K562 (cell line): ENCODE results near the gene NUP160. TPM values are rescaled to one million over a fixed set of nuclear protein-coding genes. Genes with fewer than 3 reads are reported as not detected.

ENCODE experiments used
- ATAC-seq: fragments of 200-7000 bp; cut with Tn5 transposase; 3 replicates; pipeline ENCODE4 v1.9.1; 2020; ENCODE audit warnings: moderate library complexity
- BruUV-seq: library from RNA; stranded (reverse); fragments of 400-500 nt; replicated peaks from 2 replicates; lab custom pipeline; 2021; lab: Mats Ljungman, UMichigan
- CTCF ChIA-PET: fragments of 300-600 bp; formaldehyde crosslinking; extraction: SDS; loops from one replicate; lab custom pipeline; 2021; ENCODE audit warnings: low intra/inter-chr PET ratio; lab: Yijun Ruan, JAX
- POLR2A ChIA-PET: fragments of 300-600, 350-650 bp; sonication (Branson Sonifier 250); formaldehyde crosslinking; extraction: SDS; loops from one replicate; lab custom pipeline; 2021; ENCODE audit warnings: antibody characterized with exemption, inconsistent platforms; lab: Yijun Ruan, JAX
- DNase-seq, 4 experiments: peaks; one replicate each; pipeline versions ENCODE4 v3.0.0 to v3.0.0-alpha.2; 2011 to 2018; ENCODE audit warnings: low spot score in 3 of 4, mixed read lengths in 3 of 4; ENCODE audit errors: extremely low read depth in 1 of 4
- FAIRE-seq: peaks from 2 replicates; lab custom pipeline; 2011; peaks lifted over from hg19 to GRCh38; lab: Jason Lieb, UNC
- H2AFZ ChIP-seq: 2 replicates; pipeline ENCODE4 v1.6.0; 2011; ENCODE audit warnings: low read depth, low read length, control low read depth, inconsistent platforms
- H3K27ac ChIP-seq: fragments of 200-600 bp; 3 replicates; pipeline ENCODE4 v1.8.0; 2011; ENCODE audit warnings: low read depth, mild to moderate bottlenecking, control low read depth, inconsistent platforms, low read length, moderate library complexity, mixed read lengths; ENCODE audit errors: extremely low read depth
- H3K27me3 ChIP-seq, 2 experiments: fragments of 300-600 bp in 1 of 2; 2 replicates in 1 of 2; 3 replicates in 1 of 2; pipeline versions ENCODE4 v1.6.0 to v1.8.0; 2011; ENCODE audit warnings: inconsistent platforms in 2 of 2, low read length in 2 of 2, mild to moderate bottlenecking in 1 of 2, mixed read lengths in 1 of 2, moderate library complexity in 1 of 2; ENCODE audit not compliant: control insufficient read depth in 2 of 2, insufficient read depth in 2 of 2
- H3K36me3 ChIP-seq: fragments of 300-600 bp; 3 replicates; pipeline ENCODE4 v1.8.0; 2011; ENCODE audit warnings: mild to moderate bottlenecking, low read length, inconsistent platforms; ENCODE audit not compliant: control insufficient read depth, insufficient read depth
- H3K4me1 ChIP-seq, 2 experiments: fragments of 200-600 bp in 1 of 2; replicated peaks in 1 of 2; 2 replicates in 1 of 2; 3 replicates in 1 of 2; pipeline versions ENCODE4 v1.5.1 to v1.8.0; 2011; ENCODE audit warnings: inconsistent platforms in 2 of 2, low read length in 2 of 2, mild to moderate bottlenecking in 1 of 2, mixed read lengths in 1 of 2, moderate library complexity in 1 of 2; ENCODE audit not compliant: control insufficient read depth in 2 of 2, insufficient read depth in 2 of 2
- H3K4me2 ChIP-seq: 2 replicates; pipeline ENCODE4 v1.6.1; 2011; ENCODE audit warnings: low read length, control low read depth, inconsistent platforms, mixed read lengths; ENCODE audit not compliant: insufficient read depth
- H3K4me3 ChIP-seq: fragments of 200-600 bp; sonication (generic), shearing (Covaris generic); 2 replicates; pipeline ENCODE4 v1.5.1; 2016; ENCODE audit warnings: control low read depth, inconsistent platforms
- H3K79me2 ChIP-seq: fragments of 200-600 bp; 3 replicates; pipeline ENCODE4 v1.8.0; 2011; ENCODE audit warnings: low read length, inconsistent platforms; ENCODE audit not compliant: control insufficient read depth, insufficient read depth
- H3K9ac ChIP-seq, 2 experiments: 2 replicates each; pipeline versions ENCODE4 v1.6.0 to v1.6.1; 2011; ENCODE audit warnings: low read depth in 2 of 2, low read length in 2 of 2, control low read depth in 1 of 2, inconsistent platforms in 1 of 2, mild to moderate bottlenecking in 1 of 2, mixed read lengths in 1 of 2; ENCODE audit not compliant: insufficient read depth in 1 of 2
- H3K9me1 ChIP-seq: one replicate; pipeline ENCODE4 v1.6.0; 2011; ENCODE audit warnings: inconsistent platforms, mild to moderate bottlenecking, low read length, moderate library complexity; ENCODE audit not compliant: control insufficient read depth, insufficient read depth
- H3K9me3 ChIP-seq: replicated peaks from 2 replicates; pipeline ENCODE4 v1.5.1; 2011; ENCODE audit warnings: low read depth, low read length, inconsistent platforms; ENCODE audit not compliant: control insufficient read depth, insufficient read depth
- H4K20me1 ChIP-seq: replicated peaks from 2 replicates; pipeline ENCODE4 v1.6.1; 2011; ENCODE audit warnings: low read length, inconsistent platforms, mixed read lengths; ENCODE audit not compliant: control insufficient read depth, insufficient read depth
- E2F3 ChIP-seq: fragments of 250-450 bp; sonication (Bioruptor Pico); IDR thresholded peaks from 2 replicates; pipeline ENCODE4 v1.4.0; 2020; ENCODE audit warnings: mild to moderate bottlenecking
- ILF3 ChIP-seq: fragments of 450-650 bp; IDR thresholded peaks from 2 replicates; pipeline ENCODE4 v1.6.1; 2018; ENCODE audit warnings: antibody characterized with exemption, mild to moderate bottlenecking, moderate library complexity, borderline replicate concordance
- KLF13 ChIP-seq: fragments of 450-650 bp; IDR thresholded peaks from 2 replicates; pipeline ENCODE4 v1.6.1; 2016; ENCODE audit warnings: missing genetic modification characterization, low read depth, mild to moderate bottlenecking, missing compliant biosample characterization, moderate library complexity, borderline replicate concordance
- MCM7 ChIP-seq, 2 experiments: fragments of 450-650 bp; IDR thresholded peaks; 2 replicates each; pipeline ENCODE4 v1.6.1; 2016 to 2018
- SMAD1 ChIP-seq: fragments of 150-350 bp; IDR thresholded peaks from 2 replicates; pipeline ENCODE4 v1.6.1; 2014; ENCODE audit warnings: low read length, low read depth; ENCODE audit not compliant: partially characterized antibody
- ZNF224 ChIP-seq: sonication (generic); formaldehyde crosslinking; IDR thresholded peaks from 2 replicates; pipeline ENCODE4 v1.8.0; 2022; ENCODE audit warnings: mild to moderate bottlenecking, missing genetic modification reagents
- ZNF354B ChIP-seq: fragments of 250-450 bp; sonication (Bioruptor Pico); IDR thresholded peaks from 2 replicates; pipeline ENCODE4 v1.4.0; 2020
- ZNF584 ChIP-seq: fragments of 200-800 bp; sonication (Bioruptor generic); IDR thresholded peaks from 2 replicates; pipeline ENCODE4 v1.6.1; 2016; ENCODE audit warnings: low read depth, mild to moderate bottlenecking, missing genetic modification characterization, missing compliant biosample characterization
- ZNF707 ChIP-seq: fragments of 250-450 bp; sonication (Bioruptor Pico); conservative IDR thresholded peaks from 2 replicates; pipeline ENCODE4 v1.8.0; 2022; ENCODE audit warnings: inconsistent platforms, mild to moderate bottlenecking, moderate library complexity
- WGBS: fragments of 100-300 bp; shearing (Covaris generic); methylation state at CpG from one replicate; pipeline ENCODE4 v1.1.6; 2016; ENCODE audit warnings: low coverage, mixed read lengths; ENCODE audit not compliant: insufficient coverage; ENCODE audit errors: missing lambda C conversion rate; 5-methylcytosine and 5-hydroxymethylcytosine counted together
- in situ Hi-C: fragments of 300-500 bp; cut with MboI; formaldehyde crosslinking; loops from 4 replicates; pipeline ENCODE4 v1.15.0; 2018; ENCODE audit warnings: inconsistent platforms, mixed read lengths
- intact Hi-C: fragments of 100-400 bp; cut with micrococcal nuclease; formaldehyde crosslinking; loops from 2 replicates; pipeline ENCODE4 v1.14.2; 2022
- polyA plus RNA-seq, 8 experiments: library from polyadenylated mRNA; depleted of rRNA in 4 of 8; stranded (reverse) in 5 of 8; unstranded in 3 of 8; fragments of >200 nt; fragmentation: Nextera tagmentation in 2 of 8; fragmentation: Illumina TruSeq in 1 of 8; extraction: Ambion mirVana in 2 of 8; extraction: Trizol in 1 of 8; gene quantifications; 2 replicates each; pipeline versions ENCODE4 v1.2.1 to v1.2.3, GENCODE V29; 2011 to 2014; ENCODE audit warnings: inconsistent platforms in 1 of 8, missing spikeins in 1 of 8
- total RNA-seq, 7 experiments: library from RNA; depleted of rRNA in 6 of 7; stranded (reverse); fragments of >200 nt in 6 of 7; fragmentation: Illumina TruSeq in 2 of 7; extraction: Trizol in 2 of 7; gene quantifications; 2 replicates each; pipeline versions ENCODE4 v1.2.1 to v1.2.3, GENCODE V29; 2011 to 2021; ENCODE audit warnings: low replicate concordance in 1 of 7
- TF ChIP-seq, protein P1 (sequence below): fragments of 150-350 bp; conservative IDR thresholded peaks from 2 replicates; pipeline ENCODE4 v1.6.1; 2014; ENCODE audit warnings: low read length
- TF ChIP-seq, protein P2 (sequence below): fragments of 250-450 bp; sonication (Bioruptor Pico); IDR thresholded peaks from 2 replicates; pipeline ENCODE4 v1.8.0; 2021; ENCODE audit warnings: moderate library complexity, mild to moderate bottlenecking, inconsistent platforms
- TF ChIP-seq, protein P3 (sequence below): fragments of 450-650 bp; IDR thresholded peaks from one replicate; pipeline ENCODE4 v1.6.1; 2018; ENCODE audit warnings: mild to moderate bottlenecking, moderate library complexity; ENCODE audit not compliant: partially characterized antibody
- TF ChIP-seq, protein P4 (sequence below): fragments of 250-450 bp; sonication (Bioruptor Pico); IDR thresholded peaks from 2 replicates; pipeline ENCODE4 v1.5.0; 2021; ENCODE audit warnings: mild to moderate bottlenecking, moderate library complexity

NUP160 gene
- total and polyA plus RNA-seq, 9 of the 15 experiments (the other 6 are each of a cell fraction or from before 2014, with no cell fraction given) = 41.5 to 112 (median 65.0) TPM

DNA sequence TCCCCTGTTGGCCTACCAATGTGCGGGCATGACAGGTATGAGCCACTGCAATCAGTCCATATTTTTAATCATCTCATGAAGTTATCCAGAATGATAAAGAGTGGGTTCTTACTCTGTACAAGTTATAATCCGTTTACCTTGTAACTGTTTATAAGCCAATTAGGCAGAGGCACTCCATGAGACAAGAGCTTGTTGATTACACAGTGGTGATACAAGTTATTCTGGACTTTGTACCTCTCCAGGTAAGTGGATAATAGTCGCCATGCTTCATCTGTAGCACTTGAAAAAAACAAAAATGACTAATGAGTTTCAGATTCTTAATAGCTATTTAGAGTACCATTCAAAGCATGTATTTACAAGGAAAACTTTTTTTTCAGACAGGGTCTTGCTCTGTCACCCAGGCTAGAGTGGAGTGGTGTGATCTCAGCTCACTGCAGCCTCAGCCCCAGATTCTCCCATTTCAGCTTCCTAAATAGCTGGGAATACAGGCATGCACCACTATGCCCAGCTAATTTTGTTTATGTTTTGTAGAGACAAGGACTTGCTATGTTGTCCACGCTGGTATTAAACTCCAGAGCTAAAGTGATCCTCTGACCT is 63.3 kb downstream of the NUP160 start:
- in situ Hi-C loops (no loop called here), intact Hi-C loops (no loop called here)
- 74% methylated on average over 4 of the region's 4 CpGs for WGBS
- ChIA-PET CTCF (no interaction called here), POLR2A (interaction anchor here (0.6 to 0.9 kb wide), 3 partner anchors 13 to 19 kb away, joined by 3 read pairs; no protein-coding TSS in a partner anchor)
- DNase-seq (no peak), FAIRE-seq (no peak), ATAC-seq (no peak)
- H3K27me3 ChIP-seq = no peaks in the 10 kb centered on the region
- H3K79me2 ChIP-seq = no peaks in the 10 kb centered on the region
- no peak overlapping the region for H3K27ac ChIP-seq
- no peaks in the 10 kb centered on the region for H3K4me1 ChIP-seq
- H3K4me3 ChIP-seq = no peak overlapping the region
- H3K4me2 ChIP-seq = no peak overlapping the region
- H4K20me1 ChIP-seq = no peaks in the 10 kb centered on the region
- no peak overlapping the region for H3K9ac ChIP-seq
- peaks cover 86% of the 10 kb centered on the region for H3K36me3 ChIP-seq
- BruUV-seq = no TSS peak
- no peaks in the 10 kb centered on the region for H3K9me3 ChIP-seq
- H3K9me1 ChIP-seq = no peaks in the 10 kb centered on the region
- no peak overlapping the region for H2AFZ ChIP-seq
- TF ChIP-seq ZNF707 (CRISPR knock-in tag) = no peak
- no peak for TF ChIP-seq ZNF584
- TF ChIP-seq ILF3 = no peak
- no peak for TF ChIP-seq E2F3 (CRISPR knock-in tag)
- TF ChIP-seq, protein P1, sequence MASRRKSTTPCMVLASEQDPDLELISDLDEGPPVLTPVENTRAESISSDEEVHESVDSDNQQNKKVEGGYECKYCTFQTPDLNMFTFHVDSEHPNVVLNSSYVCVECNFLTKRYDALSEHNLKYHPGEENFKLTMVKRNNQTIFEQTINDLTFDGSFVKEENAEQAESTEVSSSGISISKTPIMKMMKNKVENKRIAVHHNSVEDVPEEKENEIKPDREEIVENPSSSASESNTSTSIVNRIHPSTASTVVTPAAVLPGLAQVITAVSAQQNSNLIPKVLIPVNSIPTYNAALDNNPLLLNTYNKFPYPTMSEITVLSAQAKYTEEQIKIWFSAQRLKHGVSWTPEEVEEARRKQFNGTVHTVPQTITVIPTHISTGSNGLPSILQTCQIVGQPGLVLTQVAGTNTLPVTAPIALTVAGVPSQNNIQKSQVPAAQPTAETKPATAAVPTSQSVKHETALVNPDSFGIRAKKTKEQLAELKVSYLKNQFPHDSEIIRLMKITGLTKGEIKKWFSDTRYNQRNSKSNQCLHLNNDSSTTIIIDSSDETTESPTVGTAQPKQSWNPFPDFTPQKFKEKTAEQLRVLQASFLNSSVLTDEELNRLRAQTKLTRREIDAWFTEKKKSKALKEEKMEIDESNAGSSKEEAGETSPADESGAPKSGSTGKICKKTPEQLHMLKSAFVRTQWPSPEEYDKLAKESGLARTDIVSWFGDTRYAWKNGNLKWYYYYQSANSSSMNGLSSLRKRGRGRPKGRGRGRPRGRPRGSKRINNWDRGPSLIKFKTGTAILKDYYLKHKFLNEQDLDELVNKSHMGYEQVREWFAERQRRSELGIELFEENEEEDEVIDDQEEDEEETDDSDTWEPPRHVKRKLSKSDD = no peak
- TF ChIP-seq, protein P2, sequence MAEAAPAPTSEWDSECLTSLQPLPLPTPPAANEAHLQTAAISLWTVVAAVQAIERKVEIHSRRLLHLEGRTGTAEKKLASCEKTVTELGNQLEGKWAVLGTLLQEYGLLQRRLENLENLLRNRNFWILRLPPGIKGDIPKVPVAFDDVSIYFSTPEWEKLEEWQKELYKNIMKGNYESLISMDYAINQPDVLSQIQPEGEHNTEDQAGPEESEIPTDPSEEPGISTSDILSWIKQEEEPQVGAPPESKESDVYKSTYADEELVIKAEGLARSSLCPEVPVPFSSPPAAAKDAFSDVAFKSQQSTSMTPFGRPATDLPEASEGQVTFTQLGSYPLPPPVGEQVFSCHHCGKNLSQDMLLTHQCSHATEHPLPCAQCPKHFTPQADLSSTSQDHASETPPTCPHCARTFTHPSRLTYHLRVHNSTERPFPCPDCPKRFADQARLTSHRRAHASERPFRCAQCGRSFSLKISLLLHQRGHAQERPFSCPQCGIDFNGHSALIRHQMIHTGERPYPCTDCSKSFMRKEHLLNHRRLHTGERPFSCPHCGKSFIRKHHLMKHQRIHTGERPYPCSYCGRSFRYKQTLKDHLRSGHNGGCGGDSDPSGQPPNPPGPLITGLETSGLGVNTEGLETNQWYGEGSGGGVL = no peak
- TF ChIP-seq, protein P3, sequence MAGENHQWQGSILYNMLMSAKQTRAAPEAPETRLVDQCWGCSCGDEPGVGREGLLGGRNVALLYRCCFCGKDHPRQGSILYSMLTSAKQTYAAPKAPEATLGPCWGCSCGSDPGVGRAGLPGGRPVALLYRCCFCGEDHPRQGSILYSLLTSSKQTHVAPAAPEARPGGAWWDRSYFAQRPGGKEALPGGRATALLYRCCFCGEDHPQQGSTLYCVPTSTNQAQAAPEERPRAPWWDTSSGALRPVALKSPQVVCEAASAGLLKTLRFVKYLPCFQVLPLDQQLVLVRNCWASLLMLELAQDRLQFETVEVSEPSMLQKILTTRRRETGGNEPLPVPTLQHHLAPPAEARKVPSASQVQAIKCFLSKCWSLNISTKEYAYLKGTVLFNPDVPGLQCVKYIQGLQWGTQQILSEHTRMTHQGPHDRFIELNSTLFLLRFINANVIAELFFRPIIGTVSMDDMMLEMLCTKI = no peak
- TF ChIP-seq ZNF224 (CRISPR knock-in tag) = no peak
- TF ChIP-seq MCM7 (IDR thresholded peaks at IDR 0.05) = no peak
- TF ChIP-seq ZNF354B = no peak
- no peak for TF ChIP-seq SMAD1
- TF ChIP-seq, protein P4, sequence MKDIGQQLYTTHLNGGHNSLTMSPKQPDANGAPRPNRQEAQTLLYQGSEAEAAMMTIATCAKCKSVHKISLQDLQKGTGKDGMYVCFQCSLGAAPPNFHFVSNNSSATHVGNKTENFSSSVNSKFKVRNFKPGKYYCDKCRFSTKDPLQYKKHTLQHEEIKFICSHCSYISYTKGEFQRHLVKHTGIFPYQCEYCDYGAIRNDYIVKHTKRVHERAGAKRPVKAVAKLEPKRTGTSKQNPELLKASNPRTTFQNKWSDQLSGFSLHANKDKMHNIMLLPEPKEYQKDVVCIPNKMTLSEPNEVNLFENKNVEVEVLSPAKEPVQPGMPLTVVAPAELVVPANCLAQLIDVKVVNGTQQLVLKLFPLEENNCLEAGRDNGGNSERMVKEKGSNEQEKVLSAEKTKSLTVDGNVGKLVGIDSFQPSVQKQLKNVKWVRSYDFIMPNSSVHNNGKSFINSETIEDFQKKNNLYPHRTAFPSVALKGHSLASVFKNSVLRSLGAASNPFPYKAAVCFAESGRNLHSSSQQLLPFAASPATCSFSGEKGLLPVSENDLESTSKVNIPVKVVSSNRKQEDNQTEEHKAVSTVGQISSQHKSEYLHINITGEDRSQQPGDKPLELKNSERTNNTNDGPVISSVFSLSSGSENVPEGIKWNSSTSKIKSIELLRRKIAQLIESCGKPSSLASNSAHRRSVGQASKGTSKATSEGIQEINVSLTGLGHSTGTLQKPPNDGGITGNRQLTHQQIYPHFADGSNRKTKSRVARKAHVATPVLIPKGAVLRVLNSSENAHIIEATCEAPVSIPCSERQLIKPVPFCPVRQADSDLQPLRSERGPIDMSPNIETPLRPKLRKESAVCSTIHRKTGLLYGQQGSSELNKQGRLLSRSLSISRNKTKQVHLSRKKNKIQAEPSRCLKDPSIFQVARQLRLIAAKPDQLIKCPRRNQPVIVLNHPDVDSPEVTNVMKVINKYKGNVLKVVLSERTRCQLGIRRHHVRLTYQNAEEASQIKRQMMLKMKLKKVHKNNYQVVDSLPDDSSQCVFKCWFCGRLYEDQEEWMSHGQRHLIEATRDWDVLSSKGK (CRISPR knock-in tag) = no peak
- TF ChIP-seq KLF13 (tag) = no peak
